A549 (cell line): ENCODE measurements around the gene SERPINE1. TPM values are rescaled to one million over a fixed set of nuclear protein-coding genes. Genes with fewer than 3 reads are reported as not detected.
A peak's percentile ranks its signal among the peaks of the same experiment; 100 is the strongest.
"Not testable (repeated sequence)": the region's sequence is repeated elsewhere in the genome, so short reads cannot be mapped to it uniquely, and the experiment has no call there.

Experiments used
- ATAC-seq, 2 experiments: fragments of 200-7000 bp in 1 of 2; fragments of >200 bp in 1 of 2; cut with Nextera tagmentation in 1 of 2; cut with Tn5 transposase in 1 of 2; 3 replicates each; pipeline versions ENCODE4 v1.8.0 to v1.9.1; 2018 to 2020; ENCODE audit warnings: mild to moderate bottlenecking in 1 of 2, moderate library complexity in 1 of 2
- CTCF ChIA-PET: fragments of 300-600 bp; sonication (Branson Sonifier 250); formaldehyde crosslinking; extraction: SDS; loops from one replicate; lab custom pipeline; 2021; ENCODE audit warnings: antibody characterized with exemption, inconsistent platforms; lab: Yijun Ruan, JAX
- POLR2A ChIA-PET: fragments of 350-600 bp; formaldehyde crosslinking; extraction: SDS; loops from one replicate; lab custom pipeline; 2021; ENCODE audit warnings: antibody characterized with exemption, inconsistent platforms; lab: Yijun Ruan, JAX
- DNase-seq, 2 experiments: peaks; one replicate each; pipeline versions ENCODE4 v3.0.0 to v3.0.0-alpha.2; 2011 to 2016; ENCODE audit warnings: low read depth in 1 of 2, low spot score in 1 of 2
- FAIRE-seq: peaks from 2 replicates; lab custom pipeline; 2011; peaks lifted over from hg19 to GRCh38; lab: Jason Lieb, UNC
- H3K27ac ChIP-seq, 2 experiments: fragments of >200 bp; sonication (Bioruptor Twin); formaldehyde crosslinking; 3 replicates each; pipeline ENCODE4 v1.5.1; 2016 to 2017
- H3K4me1 ChIP-seq: fragments of >200 bp; sonication (Bioruptor Twin); formaldehyde crosslinking; 3 replicates; pipeline ENCODE4 v1.6.1; 2016
- H3K4me2 ChIP-seq: fragments of >200 bp; sonication (Bioruptor Twin); formaldehyde crosslinking; 3 replicates; pipeline ENCODE4 v1.6.1; 2016
- H3K4me3 ChIP-seq: fragments of >200 bp; sonication (Bioruptor Twin); formaldehyde crosslinking; 3 replicates; pipeline ENCODE4 v1.5.1; 2016
- H3K9me3 ChIP-seq: fragments of >200 bp; sonication (Bioruptor Twin); formaldehyde crosslinking; 3 replicates; pipeline ENCODE4 v1.6.1; 2016
- CBX8 ChIP-seq: fragments of 200-600 bp; sonication (generic); IDR thresholded peaks from 2 replicates; pipeline ENCODE4 v1.6.1; 2016
- CEBPB ChIP-seq, 2 experiments: fragments of >200 bp in 1 of 2; sonication (Bioruptor Twin) in 1 of 2; formaldehyde crosslinking in 1 of 2; IDR thresholded peaks; 2 replicates each; pipeline ENCODE4 v1.6.1; 2012 to 2016
- EP300 ChIP-seq, 2 experiments: fragments of >200 bp; sonication (Bioruptor Twin); formaldehyde crosslinking; IDR thresholded peaks; 2 replicates in 1 of 2; 3 replicates in 1 of 2; pipeline ENCODE4 v1.6.1; 2016 to 2017
- FOSL2 ChIP-seq, 2 experiments: fragments of 450-650 bp in 1 of 2; fragments of >200 bp in 1 of 2; sonication (Bioruptor Twin) in 1 of 2; formaldehyde crosslinking; IDR thresholded peaks; 2 replicates each; pipeline versions ENCODE4 v1.5.0 to v1.6.1; 2016 to 2020; ENCODE audit warnings: mild to moderate bottlenecking in 1 of 2, moderate library complexity in 1 of 2
- GATA3 ChIP-seq: IDR thresholded peaks from 2 replicates; pipeline ENCODE4 v1.6.1; 2012; ENCODE audit warnings: borderline replicate concordance
- HDAC2 ChIP-seq: fragments of 200-600 bp; sonication (generic); IDR thresholded peaks from 2 replicates; pipeline ENCODE4 v1.6.1; 2016
- HEYL ChIP-seq: fragments of 250-450 bp; sonication (Bioruptor Pico); IDR thresholded peaks from 2 replicates; pipeline ENCODE4 v1.8.0; 2021; ENCODE audit warnings: mild to moderate bottlenecking, moderate library complexity
- HOXB5 ChIP-seq: fragments of 250-450 bp; sonication (Bioruptor Pico); IDR thresholded peaks from 2 replicates; pipeline ENCODE4 v1.5.0; 2020; ENCODE audit warnings: mild to moderate bottlenecking, moderate library complexity
- KDM5A ChIP-seq: fragments of 200-600 bp; sonication (generic); IDR thresholded peaks from 2 replicates; pipeline ENCODE4 v1.6.1; 2016; ENCODE audit warnings: antibody characterized with exemption, mild to moderate bottlenecking
- MAFK ChIP-seq: fragments of 450-650 bp; IDR thresholded peaks from 2 replicates; pipeline ENCODE4 v1.6.1; 2014; ENCODE audit not compliant: partially characterized antibody
- NFE2L2 ChIP-seq: fragments of 150-350 bp; conservative IDR thresholded peaks from 2 replicates; pipeline ENCODE4 v1.6.1; 2014; ENCODE audit warnings: low read length
- NR3C1 ChIP-seq: fragments of >200 bp; sonication (Bioruptor Twin); formaldehyde crosslinking; IDR thresholded peaks from 3 replicates; pipeline ENCODE4 v1.6.1; 2017
- PBX3 ChIP-seq: IDR thresholded peaks from 2 replicates; pipeline ENCODE4 v1.6.1; 2012
- PHF8 ChIP-seq: fragments of 200-600 bp; sonication (generic); IDR thresholded peaks from 2 replicates; pipeline ENCODE4 v1.6.1; 2016; ENCODE audit warnings: low read depth, mild to moderate bottlenecking, antibody characterized with exemption, moderate library complexity, borderline replicate concordance
- POLR2AphosphoS2 ChIP-seq: conservative IDR thresholded peaks from 2 replicates; pipeline ENCODE4 v1.6.1; 2012; ENCODE audit warnings: low read length, improper control_type of control experiment, inconsistent platforms
- REST ChIP-seq: fragments of 200-600 bp; sonication (generic); IDR thresholded peaks from 2 replicates; pipeline ENCODE4 v1.6.1; 2016; ENCODE audit warnings: antibody characterized with exemption, mild to moderate bottlenecking, moderate library complexity
- USF2 ChIP-seq: fragments of 450-650 bp; IDR thresholded peaks from 2 replicates; pipeline ENCODE4 v1.6.1; 2014; ENCODE audit warnings: antibody characterized with exemption
- ZFP36 ChIP-seq: fragments of 450-650 bp; IDR thresholded peaks from 2 replicates; pipeline ENCODE4 v1.6.1; 2014; ENCODE audit warnings: borderline replicate concordance; ENCODE audit not compliant: partially characterized antibody
- ZNF302 ChIP-seq: fragments of 250-450 bp; sonication (Bioruptor Pico); IDR thresholded peaks from 2 replicates; pipeline ENCODE4 v1.9.0; 2021; ENCODE audit warnings: inconsistent platforms, mild to moderate bottlenecking, moderate library complexity
- ZSCAN20 ChIP-seq: fragments of 250-450 bp; sonication (Bioruptor Pico); IDR thresholded peaks from 2 replicates; pipeline ENCODE4 v1.8.0; 2022; ENCODE audit warnings: mild to moderate bottlenecking, moderate library complexity
- WGBS: methylation state at CpG from one replicate; pipeline ENCODE4 v1.1.6; 2017; ENCODE audit errors: missing lambda C conversion rate; 5-methylcytosine and 5-hydroxymethylcytosine counted together
- polyA plus RNA-seq, 4 experiments: library from polyadenylated mRNA; depleted of rRNA in 3 of 4; stranded (reverse); fragments of >200 nt; fragmentation: RNase III in 1 of 4; extraction: RNeasy Plus Mini Kit Qiagen cat#74134 plus additional on column Dnase treatment in 1 of 4; gene quantifications; 2 replicates in 3 of 4; 3 replicates in 1 of 4; pipeline ENCODE4 v1.2.3, GENCODE V29; 2011 to 2017
- TF ChIP-seq, protein P1 (sequence below): fragments of >200 bp; sonication (Bioruptor Twin); formaldehyde crosslinking; IDR thresholded peaks from 3 replicates; pipeline ENCODE4 v1.5.1; 2016
- TF ChIP-seq, protein P2 (sequence below): fragments of >200 bp; sonication (Bioruptor Twin); formaldehyde crosslinking; IDR thresholded peaks from 3 replicates; pipeline ENCODE4 v1.6.1; 2016
- TF ChIP-seq, protein P3 (sequence below): IDR thresholded peaks from 2 replicates; pipeline ENCODE4 v1.6.1; 2012

SERPINE1 gene
- polyA plus RNA-seq, 2 of the 4 experiments (the other 2 are of a cell fraction) = 286 to 355 TPM

DNA sequence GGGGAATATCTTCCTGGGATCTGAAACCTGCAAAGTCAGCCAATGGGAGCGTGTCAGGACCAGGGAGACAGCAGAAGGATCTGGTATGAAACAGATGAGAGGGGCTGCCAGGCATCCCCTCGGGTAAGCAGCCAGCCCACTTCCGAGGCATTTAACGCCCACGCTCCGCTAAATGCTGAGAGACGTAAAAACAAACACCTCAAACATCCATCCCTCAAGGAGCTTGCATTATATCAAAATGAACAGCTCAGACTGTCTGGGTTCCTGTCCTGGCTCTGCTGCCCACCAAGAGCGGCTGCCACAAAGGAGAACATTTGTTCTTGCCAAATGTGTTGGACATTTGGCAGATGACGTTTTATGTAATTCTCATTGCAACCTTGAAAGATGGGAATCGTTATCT is 7.0 kb upstream of the SERPINE1 start:
- Histone ChIP-seq H3K4me1 (peaks cover 83% of the 10 kb centered on the region), H3K4me3 (no peak overlapping the region), H3K4me2 (no peak overlapping the region), H3K9me3 (no peaks in the 10 kb centered on the region), H3K27ac (peak overlapping the region; percentile 94 to 95)
- ATAC-seq (no peak), DNase-seq (no peak), FAIRE-seq (no peak)
- POLR2A ChIA-PET = interaction anchor here (4.2 kb wide), 1 partner anchor 20 kb away, joined by 41 read pairs; no protein-coding TSS in a partner anchor
- CTCF ChIA-PET = interaction anchor here (1.5 to 32.8 kb wide), 4 partner anchors 10 to 163 kb away, joined by 4 to 600 read pairs (median 5); no protein-coding TSS in a partner anchor
- WGBS = 89% methylated on average over 10 of the region's 10 CpGs
- TF ChIP-seq HDAC2 (no peak), ZNF302 (CRISPR knock-in tag) (no peak), FOSL2 (IDR thresholded peaks at IDR 0.05) (no peak), FOSL2 (CRISPR knock-in tag; IDR thresholded peaks at IDR 0.05) (no peak), MAFK (no peak), CEBPB (IDR thresholded peaks at IDR 0.05) (no peak), NR3C1 (no peak), ZFP36 (no peak), HOXB5 (CRISPR knock-in tag) (no peak)
- TF ChIP-seq, protein P1, sequence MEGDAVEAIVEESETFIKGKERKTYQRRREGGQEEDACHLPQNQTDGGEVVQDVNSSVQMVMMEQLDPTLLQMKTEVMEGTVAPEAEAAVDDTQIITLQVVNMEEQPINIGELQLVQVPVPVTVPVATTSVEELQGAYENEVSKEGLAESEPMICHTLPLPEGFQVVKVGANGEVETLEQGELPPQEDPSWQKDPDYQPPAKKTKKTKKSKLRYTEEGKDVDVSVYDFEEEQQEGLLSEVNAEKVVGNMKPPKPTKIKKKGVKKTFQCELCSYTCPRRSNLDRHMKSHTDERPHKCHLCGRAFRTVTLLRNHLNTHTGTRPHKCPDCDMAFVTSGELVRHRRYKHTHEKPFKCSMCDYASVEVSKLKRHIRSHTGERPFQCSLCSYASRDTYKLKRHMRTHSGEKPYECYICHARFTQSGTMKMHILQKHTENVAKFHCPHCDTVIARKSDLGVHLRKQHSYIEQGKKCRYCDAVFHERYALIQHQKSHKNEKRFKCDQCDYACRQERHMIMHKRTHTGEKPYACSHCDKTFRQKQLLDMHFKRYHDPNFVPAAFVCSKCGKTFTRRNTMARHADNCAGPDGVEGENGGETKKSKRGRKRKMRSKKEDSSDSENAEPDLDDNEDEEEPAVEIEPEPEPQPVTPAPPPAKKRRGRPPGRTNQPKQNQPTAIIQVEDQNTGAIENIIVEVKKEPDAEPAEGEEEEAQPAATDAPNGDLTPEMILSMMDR = no peak
- TF ChIP-seq, protein P2, sequence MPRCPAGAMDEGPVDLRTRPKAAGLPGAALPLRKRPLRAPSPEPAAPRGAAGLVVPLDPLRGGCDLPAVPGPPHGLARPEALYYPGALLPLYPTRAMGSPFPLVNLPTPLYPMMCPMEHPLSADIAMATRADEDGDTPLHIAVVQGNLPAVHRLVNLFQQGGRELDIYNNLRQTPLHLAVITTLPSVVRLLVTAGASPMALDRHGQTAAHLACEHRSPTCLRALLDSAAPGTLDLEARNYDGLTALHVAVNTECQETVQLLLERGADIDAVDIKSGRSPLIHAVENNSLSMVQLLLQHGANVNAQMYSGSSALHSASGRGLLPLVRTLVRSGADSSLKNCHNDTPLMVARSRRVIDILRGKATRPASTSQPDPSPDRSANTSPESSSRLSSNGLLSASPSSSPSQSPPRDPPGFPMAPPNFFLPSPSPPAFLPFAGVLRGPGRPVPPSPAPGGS = no peak

- no peaks in the 10 kb centered on the region; the same call in 2 of the 3 replicates for H3K9me3 ChIP-seq
- TF ChIP-seq HOXB5 (CRISPR knock-in tag) = no peak
- no peak for TF ChIP-seq PBX3
- TF ChIP-seq ZSCAN20 (CRISPR knock-in tag) = no peak
- TF ChIP-seq CBX8 = no peak
- TF ChIP-seq HEYL (CRISPR knock-in tag) = no peak
- TF ChIP-seq GATA3 = no peak
- TF ChIP-seq KDM5A = no peak
- no peak for TF ChIP-seq EP300 (IDR thresholded peaks at IDR 0.05)
- no peak for TF ChIP-seq PHF8
- TF ChIP-seq USF2 = no peak
- TF ChIP-seq, protein P1 = no peak
- TF ChIP-seq REST = no peak
- TF ChIP-seq NFE2L2 = no peak
- TF ChIP-seq POLR2AphosphoS2 = no peak
- TF ChIP-seq, protein P3, sequence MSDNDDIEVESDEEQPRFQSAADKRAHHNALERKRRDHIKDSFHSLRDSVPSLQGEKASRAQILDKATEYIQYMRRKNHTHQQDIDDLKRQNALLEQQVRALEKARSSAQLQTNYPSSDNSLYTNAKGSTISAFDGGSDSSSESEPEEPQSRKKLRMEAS = no peak
- TF ChIP-seq, all 56 proteins: peak for 0
- FAIRE-seq (no peak), ATAC-seq (no peak), DNase-seq (no peak)
- Histone ChIP-seq H3K27ac (peak overlapping the region; percentile 94 to 95), H3K4me1 (peaks cover 86% of the 10 kb centered on the region), H3K4me3 (no peak overlapping the region), H3K4me2 (no peak overlapping the region)
- ChIA-PET CTCF (interaction anchor here (1.0 to 32.8 kb wide), 4 partner anchors 10 to 162 kb away, joined by 3 to 600 read pairs (median 4); no protein-coding TSS in a partner anchor), POLR2A (interaction anchor here (4.2 kb wide), 1 partner anchor 20 kb away, joined by 41 read pairs; no protein-coding TSS in a partner anchor)
- WGBS = 93% methylated on average over 4 of the region's 4 CpGs
Observed at GRCh38 chr7:101120315-101120714, 6.6 kb upstream of the SERPINE1 start.

DNA sequence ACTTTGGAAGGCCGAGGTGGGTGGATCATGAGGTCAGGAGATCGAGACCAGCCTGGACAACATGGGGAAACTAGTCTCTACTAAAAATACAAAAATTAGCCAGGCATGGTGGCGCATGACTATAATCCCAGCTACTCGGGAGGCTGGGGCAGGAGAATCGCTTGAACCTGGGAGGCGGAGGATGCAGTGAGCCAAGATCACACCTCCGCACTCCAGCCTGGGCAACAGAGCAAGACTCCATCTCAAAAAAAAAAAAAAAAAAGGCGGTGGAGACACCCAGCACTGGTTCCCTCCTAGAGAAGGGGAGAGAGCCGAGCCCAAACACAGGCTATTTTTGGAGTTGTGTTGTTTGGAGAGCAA is 5.3 kb upstream of the SERPINE1 start:
- not testable (repeated sequence) for ATAC-seq, DNase-seq, H3K4me3 ChIP-seq, H3K9me3 ChIP-seq, FAIRE-seq
- Histone ChIP-seq H3K4me2 (peak overlapping the region; percentile 88), H3K27ac (peak overlapping the region; percentile 94 to 95), H3K4me1 (peaks cover 94% of the 10 kb centered on the region)
- ChIA-PET CTCF (interaction anchor here (1.0 to 32.8 kb wide), 3 partner anchors 15 to 70 kb away, joined by 3 to 600 read pairs (median 72); no protein-coding TSS in a partner anchor), POLR2A (interaction anchor here (1.4 to 2.0 kb wide), 5 partner anchors 13 to 232 kb away, joined by 3 to 16 read pairs (median 5); partner anchors contain the start of gene UFSP1)
- 61% methylated on average over 9 of the region's 9 CpGs for WGBS
